ENCODE measurements around the gene UTS2B. TPM values are rescaled to one million over a fixed set of nuclear protein-coding genes. Genes with fewer than 3 reads are reported as not detected.

Gene UTS2B
- total and polyA plus RNA-seq, 2 of the 4 experiments (the other 2 are of a cell fraction): 0.72 to 0.79 TPM

DNA sequence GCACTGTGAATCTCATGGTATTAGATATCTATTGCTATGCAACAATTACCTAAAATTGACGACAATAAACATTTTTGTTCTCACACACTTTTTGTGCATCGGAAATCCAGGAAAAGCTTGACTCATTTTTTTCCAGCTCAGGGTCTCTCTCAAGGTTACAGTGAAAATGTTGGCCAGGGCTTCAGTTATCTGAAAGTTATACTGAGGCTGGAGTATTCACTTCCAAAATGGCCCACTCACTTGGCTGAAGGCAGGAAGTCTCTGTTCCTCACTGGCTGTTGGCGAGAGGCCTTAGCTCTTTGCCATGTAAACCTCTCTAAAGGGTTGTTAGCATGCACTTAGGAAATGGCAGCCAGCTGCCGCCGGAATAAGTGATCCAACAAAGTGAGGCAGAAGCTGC is 89.8 kb downstream of the UTS2B start:
- in situ Hi-C loops (cut with MboI; ENCODE audit: low sequenced_read_pairs) (loop anchor here (10.0 kb wide), 2 partner anchors 134 to 164 kb away; no protein-coding TSS in a partner anchor), dilution Hi-C loops (cut with HindIII; ENCODE audit: low sequenced_read_pairs, unreplicated experiment) (no loop called here), intact Hi-C loops (cut with micrococcal nuclease) (no loop called here)
- Histone ChIP-seq H3K56ac (ENCODE audit: extremely low read depth, insufficient read depth, low read length) (no peak overlapping the region), H2AFZ (replicated peaks; ENCODE audit: low read length, poor library complexity) (no peak overlapping the region), H3K27ac (ENCODE audit: insufficient read depth, low read length) (no peak overlapping the region; the same call in 1 of the 2 replicates), H3K9ac (ENCODE audit: low read depth, low read length) (no peak overlapping the region), H2AK9ac (replicated peaks; ENCODE audit: low read depth, low read length, poor library complexity) (no peak overlapping the region), H4K8ac (ENCODE audit: low read depth in 2 of 2, low read length in 2 of 2) (peak overlapping the region in 1 of 2 experiments; percentile 20; a peak in 2 of 4 replicates), H2BK120ac (ENCODE audit: low read depth, low read length) (peak overlapping the region; percentile 75), H3K36me3 (ENCODE audit: control insufficient read depth, insufficient read depth, low read length) (no peaks in the 10 kb centered on the region), H3K23ac (ENCODE audit: low read depth, low read length) (no peak overlapping the region), H3K79me1 (ENCODE audit: low read depth in 1 of 2, low read length in 2 of 2) (peaks cover 0 to 6% of the 10 kb centered on the region in 2 experiments; a peak in 1 of 4 replicates), H3K27me3 (ENCODE audit: control insufficient read depth, insufficient read depth, low read length) (no peaks in the 10 kb centered on the region), H2AK5ac (ENCODE audit: low read depth, low read length) (peak overlapping the region; percentile 32; the same call in 1 of the 2 replicates), H3K4me2 (ENCODE audit: low read depth, low read length) (no peak overlapping the region), H2BK15ac (ENCODE audit: low read depth, low read length) (peak overlapping the region; percentile 68; the same call in 2 of the 3 replicates), H4K5ac (ENCODE audit: low read depth, low read length) (peak overlapping the region; percentile 80; the same call in 1 of the 2 replicates), H4K20me1 (ENCODE audit: insufficient read depth, low read length) (no peaks in the 10 kb centered on the region), H3K4me3 (ENCODE audit: insufficient read depth, low read depth, low read length) (no peak overlapping the region), H2BK20ac (ENCODE audit: low read depth, low read length) (peak overlapping the region; percentile 80; the same call in 1 of the 2 replicates), H3K18ac (ENCODE audit: low read depth, low read length) (peak overlapping the region; percentile 72; the same call in 1 of the 2 replicates), H3K14ac (replicated peaks; ENCODE audit: low read depth, low read length) (peak overlapping the region; percentile 0; the same call in 1 of the 2 replicates), H3K4ac (ENCODE audit: low read depth, low read length) (peak overlapping the region; percentile 66), H3K9me1 (ENCODE audit: insufficient read depth, low read length) (peaks cover 5% of the 10 kb centered on the region), H3K9me3 (ENCODE audit: control insufficient read depth, insufficient read depth, low read length) (no peaks in the 10 kb centered on the region), H4K91ac (ENCODE audit: insufficient read depth, low read depth, low read length) (no peak overlapping the region), H2BK5ac (ENCODE audit: low read depth, low read length, poor library complexity, severe bottlenecking) (peak overlapping the region; percentile 3), H3K4me1 (ENCODE audit: control insufficient read depth, insufficient read depth, low read length) (peaks cover 21% of the 10 kb centered on the region)
- ChIA-PET POLR2A (ENCODE audit: unreplicated experiment) (no interaction called here), CTCF (interaction anchor here (0.7 to 1.5 kb wide), 2 partner anchors 9 to 10 kb away, joined by 3 to 5 read pairs; no protein-coding TSS in a partner anchor)
- DNase-seq (no peak), ATAC-seq (ENCODE audit: low read depth) (no peak)
- BruUV-seq (replicated peaks): no TSS peak
- TF ChIP-seq, protein P1, sequence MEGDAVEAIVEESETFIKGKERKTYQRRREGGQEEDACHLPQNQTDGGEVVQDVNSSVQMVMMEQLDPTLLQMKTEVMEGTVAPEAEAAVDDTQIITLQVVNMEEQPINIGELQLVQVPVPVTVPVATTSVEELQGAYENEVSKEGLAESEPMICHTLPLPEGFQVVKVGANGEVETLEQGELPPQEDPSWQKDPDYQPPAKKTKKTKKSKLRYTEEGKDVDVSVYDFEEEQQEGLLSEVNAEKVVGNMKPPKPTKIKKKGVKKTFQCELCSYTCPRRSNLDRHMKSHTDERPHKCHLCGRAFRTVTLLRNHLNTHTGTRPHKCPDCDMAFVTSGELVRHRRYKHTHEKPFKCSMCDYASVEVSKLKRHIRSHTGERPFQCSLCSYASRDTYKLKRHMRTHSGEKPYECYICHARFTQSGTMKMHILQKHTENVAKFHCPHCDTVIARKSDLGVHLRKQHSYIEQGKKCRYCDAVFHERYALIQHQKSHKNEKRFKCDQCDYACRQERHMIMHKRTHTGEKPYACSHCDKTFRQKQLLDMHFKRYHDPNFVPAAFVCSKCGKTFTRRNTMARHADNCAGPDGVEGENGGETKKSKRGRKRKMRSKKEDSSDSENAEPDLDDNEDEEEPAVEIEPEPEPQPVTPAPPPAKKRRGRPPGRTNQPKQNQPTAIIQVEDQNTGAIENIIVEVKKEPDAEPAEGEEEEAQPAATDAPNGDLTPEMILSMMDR (conservative IDR thresholded peaks at IDR 0.05; ENCODE audit: low read depth, low read length): no peak
- TF ChIP-seq CHD1 (IDR thresholded peaks at IDR 0.05; ENCODE audit: low read depth, low read length) (no peak), MAFK (IDR thresholded peaks at IDR 0.05; ENCODE audit: low read depth, low read length) (no peak), RFX5 (IDR thresholded peaks at IDR 0.05; ENCODE audit: low read depth, low read length) (no peak), RAD21 (IDR thresholded peaks at IDR 0.05; ENCODE audit: low read length) (no peak), POLR2A (IDR thresholded peaks at IDR 0.05; ENCODE audit: low read depth, low read length) (no peak), BHLHE40 (IDR thresholded peaks at IDR 0.05; ENCODE audit: low read depth, low read length) (no peak), NFE2L2 (IDR thresholded peaks at IDR 0.05; ENCODE audit: low read depth, low read length) (no peak), RCOR1 (IDR thresholded peaks at IDR 0.05; ENCODE audit: insufficient replicate concordance, low read length) (no peak), FOS (IDR thresholded peaks at IDR 0.05; ENCODE audit: low read depth, low read length) (no peak), MAZ (IDR thresholded peaks at IDR 0.05; ENCODE audit: borderline replicate concordance, low read depth, low read length) (no peak)
- TF ChIP-seq, protein P2, sequence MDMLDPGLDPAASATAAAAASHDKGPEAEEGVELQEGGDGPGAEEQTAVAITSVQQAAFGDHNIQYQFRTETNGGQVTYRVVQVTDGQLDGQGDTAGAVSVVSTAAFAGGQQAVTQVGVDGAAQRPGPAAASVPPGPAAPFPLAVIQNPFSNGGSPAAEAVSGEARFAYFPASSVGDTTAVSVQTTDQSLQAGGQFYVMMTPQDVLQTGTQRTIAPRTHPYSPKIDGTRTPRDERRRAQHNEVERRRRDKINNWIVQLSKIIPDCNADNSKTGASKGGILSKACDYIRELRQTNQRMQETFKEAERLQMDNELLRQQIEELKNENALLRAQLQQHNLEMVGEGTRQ (IDR thresholded peaks at IDR 0.05; ENCODE audit: low read depth, low read length): no peak
- TF ChIP-seq, protein P3, sequence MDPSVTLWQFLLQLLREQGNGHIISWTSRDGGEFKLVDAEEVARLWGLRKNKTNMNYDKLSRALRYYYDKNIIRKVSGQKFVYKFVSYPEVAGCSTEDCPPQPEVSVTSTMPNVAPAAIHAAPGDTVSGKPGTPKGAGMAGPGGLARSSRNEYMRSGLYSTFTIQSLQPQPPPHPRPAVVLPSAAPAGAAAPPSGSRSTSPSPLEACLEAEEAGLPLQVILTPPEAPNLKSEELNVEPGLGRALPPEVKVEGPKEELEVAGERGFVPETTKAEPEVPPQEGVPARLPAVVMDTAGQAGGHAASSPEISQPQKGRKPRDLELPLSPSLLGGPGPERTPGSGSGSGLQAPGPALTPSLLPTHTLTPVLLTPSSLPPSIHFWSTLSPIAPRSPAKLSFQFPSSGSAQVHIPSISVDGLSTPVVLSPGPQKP (IDR thresholded peaks at IDR 0.05; ENCODE audit: borderline replicate concordance, low read depth, low read length): no peak
- no CpG with 5 or more reads among the region's 5 CpGs for WGBS, 2 experiments (ENCODE audit: extremely low coverage in 2 of 2, insufficient read length in 1 of 2)

Measured in IMR-90 (cell line).